Body of pancreas (tissue), 4 donors: ENCODE measurements around the gene ZNF536. TPM values are rescaled to one million over a fixed set of nuclear protein-coding genes. Genes with fewer than 3 reads are reported as not detected.

Source experiments
- ATAC-seq: fragments of 150-250 bp; one replicate; pipeline ENCODE4 v1.9.1; 2016
- DNase-seq, 4 donors: peaks; one replicate each; pipeline ENCODE4 v3.0.0-alpha.2; 2019
- H3K27ac ChIP-seq, 4 donors: fragments of 200-600 bp; sonication (generic); 1 replicate in 3 of 4; 2 replicates in 1 of 4; pipeline versions ENCODE4 v1.5.1 to v1.6.1; 2016 to 2019; ENCODE audit warnings: mild to moderate bottlenecking in 1 of 4, mixed read lengths in 1 of 4, moderate library complexity in 1 of 4
- H3K27me3 ChIP-seq, 2 donors: fragments of 200-600 bp; sonication (generic); one replicate each; pipeline ENCODE4 v1.6.0; 2016; ENCODE audit warnings: mild to moderate bottlenecking in 1 of 2
- H3K36me3 ChIP-seq, 2 donors: fragments of 200-600 bp; sonication (generic); replicated peaks in 1 of 2; 2 replicates each; pipeline ENCODE4 v1.5.1; 2016; ENCODE audit warnings: low read depth in 2 of 2; ENCODE audit not compliant: insufficient read depth in 1 of 2
- H3K4me1 ChIP-seq: fragments of 200-600 bp; sonication (generic); one replicate; pipeline ENCODE4 v1.6.0; 2016
- H3K4me3 ChIP-seq, 2 donors: fragments of 200-600 bp; sonication (generic); 1 replicate in 1 of 2; 2 replicates in 1 of 2; pipeline ENCODE4 v1.5.1; 2016 to 2019
- H3K9me3 ChIP-seq, 3 donors: fragments of 200-600 bp; sonication (generic); 1 replicate in 2 of 3; 2 replicates in 1 of 3; pipeline ENCODE4 v1.5.1; 2016
- CTCF ChIP-seq, 7 experiments: fragments of 450-650 bp in 4 of 7; fragments of 200-600 bp in 3 of 7; sonication (generic) in 3 of 7; IDR thresholded peaks; one replicate each; pipeline ENCODE4 v1.5.1; 2016 to 2019; ENCODE audit warnings: antibody characterized with exemption in 7 of 7
- POLR2A ChIP-seq, 3 donors: fragments of 450-650 bp; IDR thresholded peaks; one replicate each; pipeline ENCODE4 v1.6.1; 2016; ENCODE audit warnings: antibody characterized with exemption in 3 of 3, mild to moderate bottlenecking in 2 of 3
- WGBS, 2 donors: methylation state at CpG; one replicate each; pipeline ENCODE4 v1.1.5; 2017; 5-methylcytosine and 5-hydroxymethylcytosine counted together
- intact Hi-C: fragments of 100-400 bp; cut with DNase I; formaldehyde crosslinking; loops from one replicate; pipeline ENCODE4 v1.15.1; 2023
- total RNA-seq, 2 donors: library from RNA; depleted of rRNA; stranded (reverse); fragments of >200 nt; gene quantifications; one replicate each; pipeline ENCODE4 v1.1.0, GENCODE V29; 2016

Gene ZNF536
- total RNA-seq, 2 donors from 2014 or later, result not detected

GRCh38 chr19:30587869-30588268 lies 215.7 kb downstream of the ZNF536 start:
- Histone ChIP-seq H3K4me1 (no peaks in the 10 kb centered on the region), H3K9me3 (no peaks in the 10 kb centered on the region), H3K27ac (no peak overlapping the region), H3K36me3 (no peaks in the 10 kb centered on the region), H3K4me3 (no peak overlapping the region), H3K27me3 (no peaks in the 10 kb centered on the region)
- WGBS, 2 donors, result 42 to 47% methylated on average over 2 to 5 of the region's 5 CpGs
- DNase-seq (no peak), ATAC-seq (no peak)
- TF ChIP-seq CTCF (IDR thresholded peaks at IDR 0.05) (no peak), POLR2A (IDR thresholded peaks at IDR 0.05) (no peak)
- intact Hi-C loops, result no loop called here

- no peaks in the 10 kb centered on the region for H3K9me3 ChIP-seq
- no peak for ATAC-seq
Measured at GRCh38 chr19:30590596-30591229, 218.5 kb downstream of the ZNF536 start.

GRCh38 chr19:30593356-30593755 lies 221.2 kb downstream of the ZNF536 start:
- no peaks in the 10 kb centered on the region for H3K9me3 ChIP-seq
- ATAC-seq (no peak), DNase-seq (no peak)
- H3K4me3 ChIP-seq, result no peak overlapping the region
- no peak for TF ChIP-seq POLR2A (IDR thresholded peaks at IDR 0.05)
- no peak for TF ChIP-seq CTCF (IDR thresholded peaks at IDR 0.05)
- no peak overlapping the region for H3K27ac ChIP-seq
- intact Hi-C loops, result no loop called here
- H3K36me3 ChIP-seq, result no peaks in the 10 kb centered on the region
- H3K27me3 ChIP-seq, result no peaks in the 10 kb centered on the region
- no peaks in the 10 kb centered on the region for H3K4me1 ChIP-seq
- 75 to 80% methylated on average over 5 of the region's 5 CpGs for WGBS, 2 donors

More at GRCh38 chr19:30590596-30591229, 218.5 kb downstream of the ZNF536 start:
- WGBS, 2 donors, result 56 to 88% methylated on average over 1 of the region's 1 CpG
- Histone ChIP-seq H3K4me1 (no peaks in the 10 kb centered on the region), H3K36me3 (no peaks in the 10 kb centered on the region), H3K4me3 (no peak overlapping the region), H3K27me3 (no peaks in the 10 kb centered on the region), H3K27ac (no peak overlapping the region)
- intact Hi-C loops, result no loop called here
- TF ChIP-seq CTCF (IDR thresholded peaks at IDR 0.05) (no peak), POLR2A (IDR thresholded peaks at IDR 0.05) (no peak)
- no peak for DNase-seq

- 49 to 55% methylated on average over 9 to 11 of the region's 11 CpGs for WGBS, 2 donors
- H3K27ac ChIP-seq, result no peak overlapping the region
- no peak for DNase-seq
Measured at GRCh38 chr19:30593975-30594745, 222.0 kb downstream of the ZNF536 start.

GRCh38 chr19:30596268-30596667 lies 224.1 kb downstream of the ZNF536 start:
- Histone ChIP-seq H3K27ac (no peak overlapping the region), H3K9me3 (no peaks in the 10 kb centered on the region), H3K36me3 (no peaks in the 10 kb centered on the region), H3K4me1 (no peaks in the 10 kb centered on the region), H3K4me3 (no peak overlapping the region), H3K27me3 (no peaks in the 10 kb centered on the region)
- intact Hi-C loops, result no loop called here
- TF ChIP-seq POLR2A (IDR thresholded peaks at IDR 0.05) (no peak), CTCF (IDR thresholded peaks at IDR 0.05) (no peak)
- no peak for DNase-seq
- 50 to 51% methylated on average over 6 of the region's 6 CpGs for WGBS, 2 donors
- ATAC-seq, result no peak

More at GRCh38 chr19:30593975-30594745, 222.0 kb downstream of the ZNF536 start:
- no peaks in the 10 kb centered on the region for H3K27me3 ChIP-seq
- intact Hi-C loops, result no loop called here
- H3K36me3 ChIP-seq, result no peaks in the 10 kb centered on the region
- no peak for TF ChIP-seq POLR2A (IDR thresholded peaks at IDR 0.05)
- H3K4me3 ChIP-seq, result no peak overlapping the region
- H3K9me3 ChIP-seq, result no peaks in the 10 kb centered on the region
- no peaks in the 10 kb centered on the region for H3K4me1 ChIP-seq
- ATAC-seq, result no peak
